ENCODE data around the gene TMEM184C. TPM values are rescaled to one million over a fixed set of nuclear protein-coding genes. Genes with fewer than 3 reads are reported as not detected.

Gene TMEM184C
- total RNA-seq, 1 experiment from 2014 or later, result 43.8 TPM

- no peak overlapping the region for H4K8ac ChIP-seq (replicated peaks; ENCODE audit: insufficient read length, low read depth, low read length)
- peak overlapping the region; percentile 6; the same call in 1 of the 2 replicates for H3K14ac ChIP-seq (ENCODE audit: insufficient read depth, low read length)
- WGBS (ENCODE audit: extremely low coverage, insufficient read length, low lambda C conversion rate), result no CpG with 5 or more reads among the region's 10 CpGs
- H2BK20ac ChIP-seq (ENCODE audit: low read depth, low read length, poor library complexity, severe bottlenecking), result no peak overlapping the region
- no peak overlapping the region for H3T11ph ChIP-seq (ENCODE audit: low read length)
- H2AFZ ChIP-seq (ENCODE audit: low read length), result no peak overlapping the region
- peak overlapping the region in 2 of 3 experiments; percentile 97 to 98; a peak in 4 of 7 replicates for H3K27ac Mint-ChIP-seq
- peak overlapping the region; percentile 83 to 87 for H3K4me3 Mint-ChIP-seq
- H4K20me1 ChIP-seq (ENCODE audit: control insufficient read depth, insufficient read depth, insufficient read length), result no peaks in the 10 kb centered on the region
- TF ChIP-seq CTCF (conservative IDR thresholded peaks at IDR 0.05), result no peak
- no peak overlapping the region for H2BK5ac ChIP-seq (ENCODE audit: insufficient read length, low read length)
- no peak overlapping the region for H2BK15ac ChIP-seq (ENCODE audit: low read depth, low read length)
- H3K9me3 ChIP-seq (ENCODE audit: control insufficient read depth, low read depth, low read length), result no peaks in the 10 kb centered on the region
- no peak overlapping the region for H2AK5ac ChIP-seq (ENCODE audit: insufficient read length, low read length)
- H3K23me2 ChIP-seq (ENCODE audit: insufficient read length, low read depth, low read length, poor library complexity, severe bottlenecking), result peaks cover 8% of the 10 kb centered on the region
- no peak overlapping the region for H3K23ac ChIP-seq (ENCODE audit: insufficient read length, low read depth, low read length)
- peaks cover 9% of the 10 kb centered on the region for H3K27me3 Mint-ChIP-seq (ENCODE audit: low read depth)
- no peak overlapping the region for H3K18ac ChIP-seq (ENCODE audit: insufficient read length, low read depth, low read length)
- no peak for DNase-seq
- H3K79me2 ChIP-seq (ENCODE audit: insufficient read depth, low read length), result peaks cover 3% of the 10 kb centered on the region; the same call in 1 of the 2 replicates
- peaks cover 0 to 4% of the 10 kb centered on the region in 2 experiments; a peak in 2 of 5 replicates for H3K9me3 Mint-ChIP-seq
- H3K4ac ChIP-seq (ENCODE audit: low read depth, low read length), result no peak overlapping the region
- H3K4me1 Mint-ChIP-seq, result peaks cover 19 to 21% of the 10 kb centered on the region in 2 experiments
- H3K56ac ChIP-seq (ENCODE audit: insufficient read length, low read depth, low read length), result no peak overlapping the region
- H4K5ac ChIP-seq (ENCODE audit: insufficient read length, low read depth, low read length), result no peak overlapping the region
- H2BK120ac ChIP-seq (ENCODE audit: low read depth, low read length, poor library complexity, severe bottlenecking), result no peak overlapping the region
- H3K4me2 ChIP-seq (ENCODE audit: insufficient read depth, insufficient read length, low read length), result peak overlapping the region; percentile 64
- H3K27ac ChIP-seq (ENCODE audit: insufficient read length, low read depth, low read length), result no peak overlapping the region
- H2BK12ac ChIP-seq (ENCODE audit: insufficient read length, low read depth, low read length), result no peak overlapping the region
- peaks cover 5% of the 10 kb centered on the region for H3K79me1 ChIP-seq (ENCODE audit: insufficient read depth, low read depth, low read length, poor library complexity, severe bottlenecking)
- peaks cover 3 to 11% (median 8%) of the 10 kb centered on the region in 3 experiments; a peak in 6 of 7 replicates for H3K36me3 Mint-ChIP-seq (ENCODE audit: insufficient read depth in 1 of 3, low read depth in 3 of 3)
- peak overlapping the region; percentile 89 for H3K9ac ChIP-seq (ENCODE audit: extremely low read depth, insufficient read length, low read length)
- no peaks in the 10 kb centered on the region for H3K4me1 ChIP-seq (ENCODE audit: insufficient read depth, low read length)
- no peak overlapping the region for H4K91ac ChIP-seq (ENCODE audit: insufficient read length, low read depth, low read length)
- H3K27me3 ChIP-seq (ENCODE audit: insufficient read depth, low read length), result no peaks in the 10 kb centered on the region
Observed at GRCh38 chr4:147683188-147683591, 66.0 kb downstream of the TMEM184C start.
